Loucy (cell line): ENCODE data around the gene YTHDF2.

ENCODE experiments used
- EZH2phosphoT487 ChIP-seq: fragments of 200-600 bp; IDR thresholded peaks from 2 replicates; pipeline ENCODE4 v1.6.1; 2018; ENCODE audit warnings: antibody characterized with exemption, mild to moderate bottlenecking, moderate library complexity, borderline replicate concordance
- TF ChIP-seq, protein P1 (sequence below): fragments of 200-600 bp; sonication (generic); conservative IDR thresholded peaks from 2 replicates; pipeline ENCODE4 v1.5.1; 2014; ENCODE audit warnings: mild to moderate bottlenecking, antibody characterized with exemption, low read length

DNA sequence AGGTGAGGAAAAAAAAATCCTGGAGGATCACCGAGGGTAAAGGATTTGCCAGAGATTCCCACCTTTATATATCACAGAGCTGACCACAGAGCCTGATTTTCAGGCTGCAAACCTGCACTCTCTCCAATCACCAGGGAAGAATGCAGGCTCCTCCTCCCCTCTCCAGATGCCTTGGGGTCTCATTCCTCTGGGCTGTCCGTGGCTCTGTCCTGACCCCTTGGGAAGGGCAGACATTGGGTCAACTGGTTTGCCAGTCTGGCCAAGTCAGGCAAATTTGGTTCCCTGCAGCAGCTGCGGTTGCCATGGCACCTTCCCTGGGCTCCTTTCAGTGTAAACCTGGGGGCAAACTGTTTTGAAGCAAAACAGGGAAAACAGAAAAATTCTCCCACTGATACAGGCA is 63.6 kb downstream of the YTHDF2 start:
- TF ChIP-seq, protein P1, sequence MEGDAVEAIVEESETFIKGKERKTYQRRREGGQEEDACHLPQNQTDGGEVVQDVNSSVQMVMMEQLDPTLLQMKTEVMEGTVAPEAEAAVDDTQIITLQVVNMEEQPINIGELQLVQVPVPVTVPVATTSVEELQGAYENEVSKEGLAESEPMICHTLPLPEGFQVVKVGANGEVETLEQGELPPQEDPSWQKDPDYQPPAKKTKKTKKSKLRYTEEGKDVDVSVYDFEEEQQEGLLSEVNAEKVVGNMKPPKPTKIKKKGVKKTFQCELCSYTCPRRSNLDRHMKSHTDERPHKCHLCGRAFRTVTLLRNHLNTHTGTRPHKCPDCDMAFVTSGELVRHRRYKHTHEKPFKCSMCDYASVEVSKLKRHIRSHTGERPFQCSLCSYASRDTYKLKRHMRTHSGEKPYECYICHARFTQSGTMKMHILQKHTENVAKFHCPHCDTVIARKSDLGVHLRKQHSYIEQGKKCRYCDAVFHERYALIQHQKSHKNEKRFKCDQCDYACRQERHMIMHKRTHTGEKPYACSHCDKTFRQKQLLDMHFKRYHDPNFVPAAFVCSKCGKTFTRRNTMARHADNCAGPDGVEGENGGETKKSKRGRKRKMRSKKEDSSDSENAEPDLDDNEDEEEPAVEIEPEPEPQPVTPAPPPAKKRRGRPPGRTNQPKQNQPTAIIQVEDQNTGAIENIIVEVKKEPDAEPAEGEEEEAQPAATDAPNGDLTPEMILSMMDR: no peak
- TF ChIP-seq EZH2phosphoT487: no peak
